Ovary (tissue), 9 donors: ENCODE data around the gene ATP23. TPM values are rescaled to one million over a fixed set of nuclear protein-coding genes. Genes with fewer than 3 reads are reported as not detected.

Experiments used
- DNase-seq, 5 donors: peaks; one replicate each; pipeline ENCODE4 v3.0.0-alpha.2; 2019 to 2020
- H3K27ac ChIP-seq, 2 donors: fragments of 200-600 bp; one replicate each; pipeline versions ENCODE4 v1.5.1 to v1.8.0; 2019 to 2022
- H3K27me3 ChIP-seq: fragments of 200-600 bp; one replicate; pipeline ENCODE4 v1.8.0; 2022
- H3K36me3 ChIP-seq: fragments of 200-600 bp; sonication (generic); one replicate; pipeline ENCODE4 v1.5.1; 2019
- H3K4me1 ChIP-seq: one replicate; pipeline ENCODE4 v1.8.1; 2013; ENCODE audit warnings: mild to moderate bottlenecking, moderate library complexity; ENCODE audit not compliant: insufficient read depth
- H3K4me3 ChIP-seq: fragments of 200-600 bp; sonication (generic); one replicate; pipeline ENCODE4 v1.5.1; 2017
- H3K9me3 ChIP-seq, 2 donors: fragments of 200-600 bp in 1 of 2; sonication (generic) in 1 of 2; one replicate each; pipeline versions ENCODE4 v1.5.1 to v1.8.1; 2013 to 2019; ENCODE audit warnings: mild to moderate bottlenecking in 1 of 2, moderate library complexity in 1 of 2
- EP300 ChIP-seq: sonication (generic); formaldehyde crosslinking; IDR thresholded peaks from one replicate; pipeline ENCODE4 v1.6.1; 2017; ENCODE audit warnings: antibody characterized with exemption
- POLR2A ChIP-seq: fragments of 450-650 bp; IDR thresholded peaks from one replicate; pipeline ENCODE4 v1.6.1; 2017; ENCODE audit warnings: antibody characterized with exemption, mild to moderate bottlenecking, moderate library complexity
- WGBS, 3 donors: extraction: QIAGEN DNeasy Blood & Tissue Kit in 1 of 3; methylation state at CpG; one replicate each; pipeline versions ENCODE4 v1.1.5 to v1.1.7; 2013 to 2017; 5-methylcytosine and 5-hydroxymethylcytosine counted together
- intact Hi-C, 4 donors: fragments of 100-400 bp; cut with DNase I; formaldehyde crosslinking; loops; one replicate each; pipeline versions ENCODE4 v1.11.0 to v1.15.1; 2022 to 2023
- polyA plus RNA-seq, 2 donors: library from polyadenylated mRNA; stranded (reverse); fragments of 200-250 nt in 1 of 2; fragments of 350-450 nt in 1 of 2; fragmentation: Illumina TruSeq in 1 of 2; extraction: RNeasy Lipid Tissue Mini Kit (QIAGEN cat#74804) in 1 of 2; gene quantifications; one replicate each; pipeline ENCODE4 v1.2.3, GENCODE V29; 2013 to 2014
- total RNA-seq, 7 donors: library from RNA; depleted of rRNA in 2 of 7; stranded (reverse); fragments of >200 nt in 2 of 7; fragmentation: NEBNext Ultra II Directional in 3 of 7; extraction: Animal tissue kit (Norgen Biotek cat#: 25700) in 3 of 7; gene quantifications; one replicate each; pipeline versions ENCODE4 v1.1.0 to v1.2.4, GENCODE V29; 2016 to 2023
- TF ChIP-seq, protein P1 (sequence below), 3 donors: fragments of 450-650 bp in 2 of 3; fragments of 200-600 bp in 1 of 3; IDR thresholded peaks; one replicate each; pipeline versions ENCODE4 v1.5.1 to v1.8.0; 2016 to 2022; ENCODE audit warnings: antibody characterized with exemption in 3 of 3, mild to moderate bottlenecking in 1 of 3
- donor health status: DM: no; HTN: no; CAD: no; lungs with moderate emphysema.
- donor health status: DM: no; HTN: no; CAD: no.
- donor health status: Bipolar disorder and iron deficiency.
- donor health status: DM: yes; HTN: yes; CAD: no.
- donor health status: DM: no; HTN: no; CAD: no.
- donor health status: DM: yes; HTN: yes; CAD: no.

Gene ATP23
- total and polyA plus RNA-seq, 9 donors = 2.7 to 5.5 (median 4.6) TPM

DNA sequence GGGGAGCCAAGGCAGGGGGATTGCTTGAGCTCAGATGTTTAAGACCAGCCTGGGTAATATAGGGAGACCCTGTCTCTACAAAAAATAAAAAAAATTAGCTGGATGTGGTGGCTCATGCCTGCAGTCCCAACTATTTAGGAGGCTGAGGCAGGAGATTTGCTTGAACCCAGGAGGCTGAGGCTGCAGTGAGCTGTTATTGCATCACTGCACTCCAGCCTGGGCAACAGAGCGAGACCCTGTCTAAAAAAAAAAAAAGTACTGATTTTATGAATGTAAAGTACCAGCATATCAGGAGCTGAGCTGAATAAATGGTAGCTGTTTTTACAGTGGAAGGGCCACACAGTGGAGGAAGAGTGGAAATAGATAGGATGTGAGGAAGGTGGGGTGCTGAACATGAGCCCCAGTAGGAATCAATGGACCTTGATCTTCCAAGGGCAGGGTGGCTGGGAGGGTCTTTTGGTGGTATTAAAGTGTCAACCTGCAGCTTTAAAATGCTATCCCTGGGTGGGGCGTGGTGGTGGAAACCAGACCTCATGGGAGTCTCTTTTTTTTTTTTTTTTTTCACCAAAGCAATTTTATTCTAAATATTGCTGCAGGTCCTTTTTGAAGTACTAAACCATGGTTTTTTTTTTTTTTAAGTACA, 2.2 kb downstream of the ATP23 start:
- intact Hi-C loops = no loop called here
- Histone ChIP-seq H3K4me1 (peaks cover 2% of the 10 kb centered on the region), H3K27me3 (no peaks in the 10 kb centered on the region), H3K36me3 (no peaks in the 10 kb centered on the region), H3K9me3 (no peaks in the 10 kb centered on the region), H3K27ac (no peak overlapping the region), H3K4me3 (no peak overlapping the region)
- DNase-seq = no peak
- WGBS, 3 donors = 89 to 91% (median 90%) methylated on average over 2 of the region's 2 CpGs
- TF ChIP-seq, protein P1, sequence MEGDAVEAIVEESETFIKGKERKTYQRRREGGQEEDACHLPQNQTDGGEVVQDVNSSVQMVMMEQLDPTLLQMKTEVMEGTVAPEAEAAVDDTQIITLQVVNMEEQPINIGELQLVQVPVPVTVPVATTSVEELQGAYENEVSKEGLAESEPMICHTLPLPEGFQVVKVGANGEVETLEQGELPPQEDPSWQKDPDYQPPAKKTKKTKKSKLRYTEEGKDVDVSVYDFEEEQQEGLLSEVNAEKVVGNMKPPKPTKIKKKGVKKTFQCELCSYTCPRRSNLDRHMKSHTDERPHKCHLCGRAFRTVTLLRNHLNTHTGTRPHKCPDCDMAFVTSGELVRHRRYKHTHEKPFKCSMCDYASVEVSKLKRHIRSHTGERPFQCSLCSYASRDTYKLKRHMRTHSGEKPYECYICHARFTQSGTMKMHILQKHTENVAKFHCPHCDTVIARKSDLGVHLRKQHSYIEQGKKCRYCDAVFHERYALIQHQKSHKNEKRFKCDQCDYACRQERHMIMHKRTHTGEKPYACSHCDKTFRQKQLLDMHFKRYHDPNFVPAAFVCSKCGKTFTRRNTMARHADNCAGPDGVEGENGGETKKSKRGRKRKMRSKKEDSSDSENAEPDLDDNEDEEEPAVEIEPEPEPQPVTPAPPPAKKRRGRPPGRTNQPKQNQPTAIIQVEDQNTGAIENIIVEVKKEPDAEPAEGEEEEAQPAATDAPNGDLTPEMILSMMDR (IDR thresholded peaks at IDR 0.05) = no peak
- TF ChIP-seq EP300 (no peak), POLR2A (no peak)

DNA sequence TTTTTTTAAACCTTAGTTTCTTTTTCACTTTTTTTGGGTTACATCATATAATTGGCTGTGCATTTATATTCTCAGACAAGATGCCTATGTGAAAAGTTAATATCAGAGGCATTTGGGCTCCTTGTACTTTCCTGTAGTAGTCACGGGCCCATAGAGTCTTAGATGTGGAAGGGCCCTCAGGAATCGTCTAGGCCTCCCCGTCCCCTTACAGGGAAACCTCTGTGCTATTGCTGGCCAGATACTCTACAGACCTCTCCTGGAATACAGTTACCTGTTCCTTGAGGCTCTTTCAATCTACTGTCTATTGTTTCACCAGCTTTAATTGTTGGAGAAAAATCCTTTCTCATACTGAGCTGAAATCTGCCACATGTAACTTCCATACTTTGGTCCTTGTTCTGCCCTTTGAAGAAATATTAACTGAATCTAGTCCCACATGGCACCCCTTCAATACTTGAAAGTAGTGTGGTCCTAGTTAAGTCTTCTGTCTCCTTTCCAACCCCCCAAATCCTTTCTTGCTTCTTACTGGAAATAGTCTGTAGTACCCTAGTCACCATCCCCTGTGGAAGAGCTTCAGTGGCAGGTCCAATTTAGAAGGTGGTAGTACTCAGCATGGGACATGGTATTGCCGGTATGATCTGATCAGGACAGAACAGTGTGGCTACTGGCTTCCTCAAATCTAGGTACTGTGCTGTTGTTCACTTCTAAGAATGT, 3.1 kb downstream of the ATP23 start:
- Histone ChIP-seq H3K4me1 (peaks cover 2% of the 10 kb centered on the region), H3K27me3 (no peaks in the 10 kb centered on the region), H3K27ac (no peak overlapping the region), H3K4me3 (no peak overlapping the region), H3K36me3 (no peaks in the 10 kb centered on the region), H3K9me3 (no peaks in the 10 kb centered on the region)
- intact Hi-C loops = no loop called here
- no peak for DNase-seq
- WGBS, 3 donors = 89 to 92% (median 91%) methylated on average over 4 of the region's 4 CpGs
- TF ChIP-seq POLR2A = no peak
- TF ChIP-seq, protein P1 (IDR thresholded peaks at IDR 0.05) = no peak
- TF ChIP-seq EP300 = no peak

DNA sequence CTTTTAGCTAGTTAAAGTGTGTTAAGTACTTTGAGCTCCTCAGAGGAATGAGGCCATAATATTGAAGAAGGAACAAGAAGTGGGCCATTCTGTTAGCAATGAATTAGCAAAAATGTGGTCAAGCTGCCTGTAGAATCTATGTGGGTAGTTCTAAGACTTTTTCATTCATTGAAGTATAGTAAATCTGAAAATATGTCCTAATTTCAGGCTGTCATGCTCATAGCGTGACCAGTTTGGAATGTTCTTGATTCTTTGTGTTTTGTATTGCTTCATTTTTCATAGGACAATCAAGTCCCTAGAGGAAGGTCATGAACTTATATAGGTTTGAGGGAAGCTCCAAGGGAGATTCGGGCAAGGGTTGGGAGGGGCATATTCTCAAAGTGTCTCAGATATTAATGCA, 11.4 kb downstream of the ATP23 start:
- intact Hi-C loops = no loop called here
- DNase-seq = no peak
- TF ChIP-seq POLR2A (no peak), EP300 (no peak)
- TF ChIP-seq, protein P1 (IDR thresholded peaks at IDR 0.05) = no peak
- Histone ChIP-seq H3K4me1 (no peaks in the 10 kb centered on the region), H3K27me3 (no peaks in the 10 kb centered on the region), H3K9me3 (no peaks in the 10 kb centered on the region), H3K27ac (no peak overlapping the region), H3K4me3 (no peak overlapping the region), H3K36me3 (no peaks in the 10 kb centered on the region)
- 97 to 99% (median 98%) methylated on average over 2 of the region's 2 CpGs for WGBS, 3 donors

DNA sequence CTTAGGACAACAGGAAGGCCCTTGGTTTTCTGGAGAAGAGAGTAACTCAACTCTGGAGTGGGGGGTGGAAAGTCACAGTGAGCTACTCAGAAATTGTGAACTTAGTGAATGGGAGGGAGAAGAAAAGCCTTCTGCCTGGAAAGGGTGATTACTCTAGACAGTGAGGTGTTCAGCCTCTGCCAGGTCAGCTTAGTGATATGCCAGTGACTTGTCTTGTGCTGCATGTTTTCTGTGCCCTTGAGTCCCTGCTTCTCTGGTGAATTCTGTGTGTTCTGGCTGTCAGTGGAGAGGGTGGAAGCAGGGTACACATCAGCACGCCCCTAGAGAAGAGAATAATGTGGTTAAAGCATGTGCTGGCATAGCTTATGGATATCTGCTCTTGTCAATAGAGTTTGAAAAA, 13.4 kb downstream of the ATP23 start:
- DNase-seq = no peak
- H3K4me1 ChIP-seq = no peaks in the 10 kb centered on the region
- H3K36me3 ChIP-seq = no peaks in the 10 kb centered on the region
- no peaks in the 10 kb centered on the region for H3K27me3 ChIP-seq
- no peaks in the 10 kb centered on the region for H3K9me3 ChIP-seq
- intact Hi-C loops = no loop called here
- 87 to 95% (median 92%) methylated on average over 1 of the region's 1 CpG for WGBS, 3 donors
- no peak overlapping the region for H3K4me3 ChIP-seq
- no peak overlapping the region for H3K27ac ChIP-seq
- TF ChIP-seq, protein P1 (IDR thresholded peaks at IDR 0.05) = no peak
- TF ChIP-seq EP300 (no peak), POLR2A (no peak)
